HCT116 (cell line): ENCODE measurements around the gene GZMH. TPM values are rescaled to one million over a fixed set of nuclear protein-coding genes. Genes with fewer than 3 reads are reported as not detected.

Experiments
- ATAC-seq: fragments of 200-7000 bp; cut with Tn5 transposase; 2 replicates; pipeline ENCODE4 v1.9.1; 2020; ENCODE audit warnings: mild to moderate bottlenecking, moderate library complexity
- BruUV-seq: library from RNA; stranded (reverse); fragments of 400-500 nt; replicated peaks from 2 replicates; lab custom pipeline; 2021; lab: Mats Ljungman, UMichigan
- CTCF ChIA-PET: fragments of 300-600 bp; sonication (Branson Sonifier 250); formaldehyde crosslinking; loops from one replicate; lab custom pipeline; 2021; ENCODE audit warnings: antibody characterized with exemption; lab: Charles Lee
- POLR2A ChIA-PET: fragments of 300-600, 350-600 bp; sonication (Branson Sonifier 250); formaldehyde crosslinking; loops from one replicate; lab custom pipeline; 2021; ENCODE audit warnings: antibody characterized with exemption; lab: Charles Lee
- RAD21 ChIA-PET, 2 experiments: fragments of 300-600 bp; sonication (Branson Sonifier 250); formaldehyde crosslinking; loops; one replicate each; lab custom pipeline; 2023; ENCODE audit warnings: low total read pairs in 2 of 2; ENCODE audit not compliant: uncharacterized antibody in 2 of 2, unreplicated experiment in 2 of 2, low non-redundant PET in 1 of 2; lab: Charles Lee
- DNase-seq: peaks from one replicate; pipeline ENCODE4 v3.0.0-alpha.2; 2010; ENCODE audit warnings: low read depth, low spot score
- H2AFZ ChIP-seq: fragments of 200-600 bp; shearing (Covaris generic), sonication (generic); 2 replicates; pipeline ENCODE4 v1.6.1; 2017; ENCODE audit warnings: low read depth, mixed run types, mixed read lengths, antibody characterized with exemption, low read length; ENCODE audit not compliant: poor library complexity, severe bottlenecking
- H3K27ac ChIP-seq: 2 replicates; pipeline ENCODE4 v1.5.1; 2012; ENCODE audit warnings: low read depth, low read length
- H3K27me3 ChIP-seq: fragments of 200-600 bp; sonication (generic); 2 replicates; pipeline ENCODE4 v1.6.1; 2016; ENCODE audit warnings: mixed run types, low read length, mixed read lengths; ENCODE audit not compliant: insufficient read depth
- H3K36me3 ChIP-seq, 2 experiments: fragments of 200-500 bp in 1 of 2; fragments of 200-600 bp in 1 of 2; sonication (Bioruptor generic) in 1 of 2; sonication (generic) in 1 of 2; 2 replicates each; pipeline versions ENCODE4 v1.5.1 to v1.6.1; 2014 to 2016; ENCODE audit warnings: low read length in 2 of 2, inconsistent platforms in 1 of 2, mixed read lengths in 1 of 2, mixed run types in 1 of 2; ENCODE audit not compliant: insufficient read depth in 2 of 2, control insufficient read depth in 1 of 2
- H3K4me1 ChIP-seq, 2 experiments: fragments of 200-600 bp in 1 of 2; sonication (generic) in 1 of 2; 2 replicates each; pipeline versions ENCODE4 v1.5.1 to v1.6.1; 2012 to 2017; ENCODE audit warnings: low read length in 2 of 2, inconsistent platforms in 1 of 2, mild to moderate bottlenecking in 1 of 2, mixed read lengths in 1 of 2, mixed run types in 1 of 2, moderate library complexity in 1 of 2; ENCODE audit not compliant: insufficient read depth in 2 of 2, control insufficient read depth in 1 of 2
- H3K4me2 ChIP-seq: fragments of 200-600 bp; sonication (generic); 2 replicates; pipeline ENCODE4 v1.6.1; 2017; ENCODE audit warnings: mixed run types, low read length, mixed read lengths
- H3K4me3 ChIP-seq, 2 experiments: fragments of 200-600 bp in 1 of 2; sonication (generic) in 1 of 2; replicated peaks in 1 of 2; 2 replicates each; pipeline ENCODE4 v1.5.1; 2011 to 2016; ENCODE audit warnings: low read length in 2 of 2, control low read depth in 1 of 2, low read depth in 1 of 2, mild to moderate bottlenecking in 1 of 2, mixed read lengths in 1 of 2, mixed run types in 1 of 2
- H3K79me2 ChIP-seq: fragments of 200-600 bp; sonication (generic); 2 replicates; pipeline ENCODE4 v1.6.1; 2017; ENCODE audit warnings: mild to moderate bottlenecking, mixed run types, low read length, moderate library complexity, mixed read lengths; ENCODE audit not compliant: insufficient read depth
- H3K9ac ChIP-seq: fragments of 200-600 bp; sonication (generic); 2 replicates; pipeline ENCODE4 v1.6.1; 2016; ENCODE audit warnings: low read length, mixed read lengths
- H3K9me2 ChIP-seq: fragments of 200-600 bp; sonication (generic), shearing (Covaris generic); 2 replicates; pipeline ENCODE4 v1.6.1; 2017; ENCODE audit warnings: mixed run types, mild to moderate bottlenecking, moderate library complexity; ENCODE audit not compliant: insufficient read depth
- H3K9me3 ChIP-seq, 2 experiments: fragments of 200-500 bp in 1 of 2; fragments of 200-600 bp in 1 of 2; sonication (Bioruptor generic) in 1 of 2; sonication (generic) in 1 of 2; 2 replicates each; pipeline ENCODE4 v1.6.1; 2014 to 2017; ENCODE audit warnings: low read length in 2 of 2, mixed read lengths in 2 of 2, inconsistent platforms in 1 of 2, low read depth in 1 of 2, mild to moderate bottlenecking in 1 of 2, mixed run types in 1 of 2, moderate library complexity in 1 of 2; ENCODE audit not compliant: control insufficient read depth in 1 of 2, insufficient read depth in 1 of 2
- H4K20me1 ChIP-seq: fragments of 200-600 bp; sonication (generic), shearing (Covaris generic); 2 replicates; pipeline ENCODE4 v1.6.1; 2017; ENCODE audit warnings: mixed run types, mild to moderate bottlenecking, moderate library complexity; ENCODE audit not compliant: insufficient read depth
- ATF3 ChIP-seq: IDR thresholded peaks from 2 replicates; pipeline ENCODE4 v1.6.1; 2012
- CTCF ChIP-seq, 3 experiments: fragments of 200-600 bp in 1 of 3; sonication (generic) in 1 of 3; IDR thresholded peaks in 2 of 3; conservative IDR thresholded peaks in 1 of 3; 2 replicates each; pipeline ENCODE4 v1.5.1; 2012 to 2017; ENCODE audit warnings: low read depth in 2 of 3, low read length in 2 of 3, antibody characterized with exemption in 1 of 3, borderline replicate concordance in 1 of 3, control low read depth in 1 of 3, mild to moderate bottlenecking in 1 of 3, mixed read lengths in 1 of 3, mixed run types in 1 of 3, moderate library complexity in 1 of 3; ENCODE audit not compliant: insufficient read depth in 1 of 3
- ELF1 ChIP-seq: IDR thresholded peaks from 2 replicates; pipeline ENCODE4 v1.6.1; 2012; ENCODE audit warnings: low read depth, borderline replicate concordance
- MAX ChIP-seq: IDR thresholded peaks from 2 replicates; pipeline ENCODE4 v1.6.1; 2012
- POLR2A ChIP-seq: IDR thresholded peaks from 2 replicates; pipeline ENCODE4 v1.7.0; 2011; ENCODE audit warnings: borderline replicate concordance; ENCODE audit not compliant: insufficient read depth, insufficient read length; ENCODE audit errors: extremely low read depth
- POLR2AphosphoS5 ChIP-seq: IDR thresholded peaks from 2 replicates; pipeline ENCODE4 v1.6.1; 2011; ENCODE audit warnings: mild to moderate bottlenecking, low read depth, low read length, moderate library complexity
- RAD21 ChIP-seq: IDR thresholded peaks from 2 replicates; pipeline ENCODE4 v1.6.1; 2012; ENCODE audit warnings: low read depth, mild to moderate bottlenecking
- REST ChIP-seq: IDR thresholded peaks from 2 replicates; pipeline ENCODE4 v1.6.1; 2012; ENCODE audit warnings: low read depth
- SRF ChIP-seq: IDR thresholded peaks from 2 replicates; pipeline ENCODE4 v1.6.1; 2012; ENCODE audit warnings: low read depth
- TCF7L2 ChIP-seq: IDR thresholded peaks from 2 replicates; pipeline ENCODE4 v1.7.0; 2011; ENCODE audit warnings: borderline replicate concordance, inconsistent platforms; ENCODE audit not compliant: insufficient read depth, insufficient read length; ENCODE audit errors: extremely low read depth
- ZFX ChIP-seq: fragments of 450-650 bp; IDR thresholded peaks from 2 replicates; pipeline ENCODE4 v1.6.1; 2017
- intact Hi-C: fragments of 100-400 bp; cut with micrococcal nuclease; formaldehyde crosslinking; loops from 2 replicates; pipeline ENCODE4 v1.10.0; 2022
- total RNA-seq: library from RNA; stranded (reverse); gene quantifications from one replicate; pipeline ENCODE4 v1.2.1, GENCODE V29; 2021; ENCODE audit not compliant: unreplicated experiment

GZMH gene
- total RNA-seq, 1 experiment from 2014 or later: not detected

- ChIA-PET RAD21 (no interaction called here), CTCF (interaction anchor here (0.6 kb wide), 1 partner anchor 71 kb away, joined by 3 read pairs; no protein-coding TSS in a partner anchor), POLR2A (interaction anchor here (0.6 kb wide), 1 partner anchor 47 kb away, joined by 3 read pairs; no protein-coding TSS in a partner anchor)
- ATAC-seq: no peak
- H3K9me2 ChIP-seq: no peaks in the 10 kb centered on the region
- no peak overlapping the region for H2AFZ ChIP-seq
- intact Hi-C loops: no loop called here
- H3K9ac ChIP-seq: no peak overlapping the region
- no peak overlapping the region for H3K4me2 ChIP-seq
- no peak for DNase-seq
- no TSS peak for BruUV-seq
- no peaks in the 10 kb centered on the region for H3K36me3 ChIP-seq
- 0 out of 2 replicates have a peak, but pooled peaks cover 5% of the 10 kb centered on the region for H3K27me3 ChIP-seq
- H3K79me2 ChIP-seq: no peaks in the 10 kb centered on the region
- H3K4me3 ChIP-seq: no peak overlapping the region
- no peak for TF ChIP-seq MAX
- TF ChIP-seq POLR2AphosphoS5: no peak
- TF ChIP-seq TCF7L2: no peak
- TF ChIP-seq ZFX: no peak
- TF ChIP-seq SRF: no peak
- no peak for TF ChIP-seq RAD21
- TF ChIP-seq POLR2A: no peak
- no peak for TF ChIP-seq ELF1
- TF ChIP-seq ATF3: no peak
- no peak for TF ChIP-seq REST
- TF ChIP-seq CTCF (IDR thresholded peaks at IDR 0.05 in 2 of 3, conservative IDR thresholded peaks at IDR 0.05 in 1 of 3; ENCODE audit: borderline replicate concordance in 1 of 3, insufficient read depth in 1 of 3, low read depth in 2 of 3, low read length in 2 of 3): no peak
- H4K20me1 ChIP-seq: no peaks in the 10 kb centered on the region
- H3K9me3 ChIP-seq: no peaks in the 10 kb centered on the region
- peaks cover 0 to 2% of the 10 kb centered on the region in 2 experiments; a peak in 1 of 4 replicates for H3K4me1 ChIP-seq
- H3K27ac ChIP-seq: no peak overlapping the region
Observed at GRCh38 chr14:24556756-24557155, 52.7 kb downstream of the GZMH start.

Other genes with a start within 250 kb of the GZMH start
- gene NFATC4, start 241.5 kb downstream of the GZMH start, total RNA-seq: 7.6 TPM
- 0.27 TPM for gene NYNRIN, start 210.7 kb downstream of the GZMH start, total RNA-seq
- 2.0 TPM for gene CBLN3, start 180.0 kb downstream of the GZMH start, total RNA-seq
- gene KHNYN, start 179.7 kb downstream of the GZMH start, total RNA-seq: 50.1 TPM
- gene SDR39U1, start 166.9 kb downstream of the GZMH start, total RNA-seq: 61.8 TPM
- gene CMA1, start 101.4 kb downstream of the GZMH start, total RNA-seq: not detected
- gene CTSG, start 33.4 kb downstream of the GZMH start, total RNA-seq: not detected
- gene GZMB, start 24.5 kb upstream of the GZMH start, total RNA-seq: 0.74 TPM